OCI-M2 (cell line): ENCODE results near the gene NMT1.

ENCODE experiments used
- DNase-seq: peaks from one replicate; lab custom pipeline; 2025; ENCODE audit not compliant: unreplicated experiment; lab: John Stamatoyannopoulos, UW

The NMT1 gene

GRCh38 chr17:45149037-45149668, 88.0 kb downstream of the NMT1 start:
- DNase-seq, result peak; percentile 52

DNA sequence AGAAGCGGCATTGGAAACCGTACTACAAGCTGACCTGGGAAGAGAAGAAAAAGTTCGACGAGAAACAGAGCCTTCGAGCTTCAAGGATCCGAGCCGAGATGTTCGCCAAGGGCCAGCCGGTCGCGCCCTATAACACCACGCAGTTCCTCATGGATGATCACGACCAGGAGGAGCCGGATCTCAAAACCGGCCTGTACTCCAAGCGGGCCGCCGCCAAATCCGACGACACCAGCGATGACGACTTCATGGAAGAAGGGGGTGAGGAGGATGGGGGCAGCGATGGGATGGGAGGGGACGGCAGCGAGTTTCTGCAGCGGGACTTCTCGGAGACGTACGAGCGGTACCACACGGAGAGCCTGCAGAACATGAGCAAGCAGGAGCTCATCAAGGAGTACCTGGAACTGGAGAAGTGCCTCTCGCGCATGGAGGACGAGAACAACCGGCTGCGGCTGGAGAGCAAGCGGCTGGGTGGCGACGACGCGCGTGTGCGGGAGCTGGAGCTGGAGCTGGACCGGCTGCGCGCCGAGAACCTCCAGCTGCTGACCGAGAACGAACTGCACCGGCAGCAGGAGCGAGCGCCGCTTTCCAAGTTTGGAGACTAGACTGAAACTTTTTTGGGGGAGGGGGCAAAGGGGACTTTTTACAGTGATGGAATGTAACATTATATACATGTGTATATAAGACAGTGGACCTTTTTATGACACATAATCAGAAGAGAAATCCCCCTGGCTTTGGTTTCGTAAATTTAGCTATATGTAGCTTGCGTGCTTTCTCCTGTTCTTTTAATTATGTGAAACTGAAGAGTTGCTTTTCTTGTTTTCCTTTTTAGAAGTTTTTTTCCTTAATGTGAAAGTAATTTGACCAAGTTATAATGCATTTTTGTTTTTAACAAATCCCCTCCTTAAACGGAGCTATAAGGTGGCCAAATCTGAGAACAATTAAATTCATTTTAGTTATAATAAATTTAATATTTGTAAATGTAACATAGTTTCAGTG, 88.8 kb downstream of the NMT1 start:
- DNase-seq, result no peak

DNA sequence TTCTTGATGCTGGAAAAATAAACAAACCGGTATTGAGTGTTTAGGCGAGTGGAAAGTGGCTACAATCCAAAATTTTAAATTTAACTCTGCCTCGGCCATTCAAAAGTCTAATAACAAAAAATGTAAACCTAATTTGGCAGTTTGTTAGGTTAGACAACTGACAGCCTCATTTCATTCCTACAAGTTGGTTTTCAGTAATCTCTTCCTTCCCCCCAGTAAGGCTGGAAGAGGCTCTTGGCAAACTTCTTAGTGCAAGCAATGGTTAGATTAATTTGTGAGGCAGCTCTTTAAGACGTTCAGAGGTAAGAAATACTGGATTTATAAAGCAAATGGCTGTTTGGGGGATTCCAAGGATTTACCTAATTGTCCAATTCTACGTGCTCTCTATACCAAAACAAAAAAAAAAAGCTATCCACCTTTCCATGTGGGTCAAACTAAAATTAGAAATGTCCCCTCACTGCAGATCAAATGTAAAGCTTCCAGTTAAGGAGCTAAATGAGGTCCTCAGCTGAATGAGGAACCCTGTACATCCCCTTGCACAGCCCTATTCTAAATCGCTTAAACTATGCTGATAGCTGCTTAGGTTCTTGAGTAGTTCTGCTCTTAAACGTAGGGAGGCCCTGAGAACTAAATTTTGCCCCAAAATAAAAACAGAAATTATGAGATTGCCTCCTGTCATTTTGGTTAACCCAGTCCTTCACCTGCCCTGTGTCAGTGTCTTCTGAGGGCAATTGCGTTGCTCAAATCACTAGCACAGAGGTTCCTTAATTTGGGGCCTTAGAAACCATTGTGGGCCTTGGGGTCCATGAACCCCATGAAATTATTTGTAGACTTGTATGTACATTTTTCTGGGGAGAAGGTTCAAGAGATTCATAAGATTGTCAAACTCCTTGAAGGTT, 90.0 kb downstream of the NMT1 start:
- no peak for DNase-seq

- no peak for DNase-seq
Observed at GRCh38 chr17:45155029-45155428, 93.9 kb downstream of the NMT1 start.

- no peak for DNase-seq
Observed at GRCh38 chr17:45155483-45155882, 94.4 kb downstream of the NMT1 start.

DNA sequence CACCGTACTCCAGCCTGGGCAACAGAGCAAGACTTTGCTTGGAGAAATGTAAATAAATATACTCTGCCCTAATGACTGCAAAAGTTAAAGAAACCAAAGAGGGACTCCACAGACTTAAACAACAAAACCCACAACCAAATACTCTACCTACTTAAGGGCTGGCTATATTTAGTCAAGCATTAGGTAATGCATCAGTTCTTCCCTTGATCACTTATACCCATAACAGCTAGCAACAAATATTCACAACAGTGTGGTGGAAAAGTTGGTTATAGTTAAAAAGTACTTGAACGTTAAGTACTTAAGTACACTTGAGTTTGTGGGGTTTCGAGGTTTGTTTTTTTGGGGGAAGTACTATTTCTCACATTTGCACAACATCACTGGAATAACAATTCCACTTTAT, 95.1 kb downstream of the NMT1 start:
- no peak for DNase-seq
